Panc1 (cell line): Measurements from ENCODE around the gene PPP3R1. TPM values are rescaled to one million over a fixed set of nuclear protein-coding genes. Genes with fewer than 3 reads are reported as not detected.

Source experiments
- ATAC-seq: fragments of 200-7000 bp; cut with Tn5 transposase; 2 replicates; pipeline ENCODE4 v1.9.1; 2020; ENCODE audit warnings: mild to moderate bottlenecking, moderate library complexity
- BruUV-seq: library from RNA; stranded (reverse); fragments of 400-500 nt; replicated peaks from 2 replicates; lab custom pipeline; 2021; lab: Mats Ljungman, UMichigan
- CTCF ChIA-PET: fragments of 300-600 bp; sonication (Branson Sonifier 250); formaldehyde crosslinking; loops from one replicate; lab custom pipeline; 2022; ENCODE audit warnings: antibody characterized with exemption; lab: Charles Lee
- POLR2A ChIA-PET: fragments of 300-600 bp; sonication (Branson Sonifier 250); formaldehyde crosslinking; loops from one replicate; lab custom pipeline; 2022; ENCODE audit warnings: antibody characterized with exemption; lab: Charles Lee
- DNase-seq: peaks from one replicate; pipeline ENCODE4 v3.0.0-alpha.2; 2010; ENCODE audit warnings: low read depth, low spot score
- H3K27ac ChIP-seq: 2 replicates; pipeline ENCODE4 v1.5.1; 2011; ENCODE audit warnings: mild to moderate bottlenecking, low read length, inconsistent platforms
- H3K27me3 ChIP-seq: fragments of 200-500 bp; sonication (Bioruptor generic); 2 replicates; pipeline ENCODE4 v1.6.0; 2014; ENCODE audit warnings: low read length, inconsistent platforms; ENCODE audit not compliant: control insufficient read depth, insufficient read depth
- H3K36me3 ChIP-seq: fragments of 200-500 bp; sonication (Bioruptor generic); 2 replicates; pipeline ENCODE4 v1.5.1; 2014; ENCODE audit warnings: inconsistent platforms, mild to moderate bottlenecking, low read length, moderate library complexity; ENCODE audit not compliant: control insufficient read depth, insufficient read depth
- H3K4me1 ChIP-seq: 2 replicates; pipeline ENCODE4 v1.5.1; 2011; ENCODE audit warnings: inconsistent platforms, mild to moderate bottlenecking, low read length, moderate library complexity; ENCODE audit not compliant: control insufficient read depth, insufficient read depth
- H3K4me3 ChIP-seq, 2 experiments: 2 replicates each; pipeline ENCODE4 v1.5.1; 2011 to 2012; ENCODE audit warnings: low read depth in 2 of 2, low read length in 2 of 2, mild to moderate bottlenecking in 2 of 2, inconsistent platforms in 1 of 2, moderate library complexity in 1 of 2
- H3K9me3 ChIP-seq: fragments of 200-500 bp; sonication (Bioruptor generic); 2 replicates; pipeline ENCODE4 v1.5.1; 2014; ENCODE audit warnings: low read depth, mild to moderate bottlenecking, inconsistent platforms, low read length, moderate library complexity; ENCODE audit not compliant: control insufficient read depth, insufficient read depth
- POLR2AphosphoS5 ChIP-seq: IDR thresholded peaks from 2 replicates; pipeline ENCODE4 v1.6.1; 2012; ENCODE audit warnings: mild to moderate bottlenecking, low read depth, low read length, moderate library complexity
- REST ChIP-seq, 2 experiments: IDR thresholded peaks; 2 replicates each; pipeline ENCODE4 v1.6.1; 2011 to 2012; ENCODE audit warnings: low read depth in 2 of 2, control low read depth in 1 of 2, low read length in 1 of 2, mild to moderate bottlenecking in 1 of 2, moderate library complexity in 1 of 2; ENCODE audit not compliant: insufficient read depth in 1 of 2
- SIN3A ChIP-seq: IDR thresholded peaks from 2 replicates; pipeline ENCODE4 v1.6.1; 2012; ENCODE audit warnings: low read depth, mild to moderate bottlenecking, low read length, moderate library complexity, borderline replicate concordance; ENCODE audit not compliant: insufficient read depth
- TCF7L2 ChIP-seq: IDR thresholded peaks from 2 replicates; pipeline ENCODE4 v1.6.1; 2011; ENCODE audit warnings: mild to moderate bottlenecking, low read depth, low read length, inconsistent platforms
- in situ Hi-C: cut with HindIII; loops from 2 replicates; pipeline ENCODE4 v1.10.0; 2016; ENCODE audit warnings: low sequenced_read_pairs, low pct_unique_long_range_greater_than_20kb
- intact Hi-C: fragments of 100-400 bp; cut with micrococcal nuclease; formaldehyde crosslinking; loops from one replicate; pipeline ENCODE4 v1.10.0; 2022; ENCODE audit not compliant: unreplicated experiment
- total RNA-seq: library from RNA; stranded (reverse); gene quantifications from one replicate; pipeline ENCODE4 v1.2.1, GENCODE V29; 2021; ENCODE audit not compliant: unreplicated experiment
- TF ChIP-seq, protein P1 (sequence below): fragments of 450-650 bp; IDR thresholded peaks from 2 replicates; pipeline ENCODE4 v1.5.1; 2017; ENCODE audit warnings: mild to moderate bottlenecking

The PPP3R1 gene
- total RNA-seq, 1 experiment from 2014 or later: 77.9 TPM

DNA sequence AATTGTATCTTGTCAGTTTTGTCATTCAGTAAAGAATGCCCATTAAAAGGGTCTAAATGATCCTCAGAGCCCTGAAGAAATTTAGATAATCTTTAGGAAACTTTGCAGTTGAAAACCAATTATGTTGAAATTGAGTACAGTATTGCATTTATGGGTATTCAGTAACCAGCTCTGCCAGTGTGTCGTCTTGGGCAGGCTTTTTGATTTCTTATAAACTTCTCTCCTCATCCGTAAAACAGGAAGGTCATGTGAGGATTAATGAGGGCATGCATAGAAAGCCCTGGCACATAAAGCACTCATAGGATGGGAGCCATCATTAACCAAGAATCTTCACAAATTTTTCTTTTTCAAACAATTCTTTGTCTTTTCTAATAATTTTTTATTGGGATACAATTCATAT is 79.8 kb downstream of the PPP3R1 start:
- Histone ChIP-seq H3K4me3 (no peak overlapping the region), H3K4me1 (no peaks in the 10 kb centered on the region), H3K27me3 (no peaks in the 10 kb centered on the region), H3K36me3 (peaks cover 30% of the 10 kb centered on the region), H3K9me3 (no peaks in the 10 kb centered on the region), H3K27ac (no peak overlapping the region)
- CTCF ChIA-PET: no interaction called here
- in situ Hi-C loops (no loop called here), intact Hi-C loops (no loop called here)
- POLR2A ChIA-PET: no interaction called here
- ATAC-seq: no peak
- no peak for TF ChIP-seq REST (IDR thresholded peaks at IDR 0.05; ENCODE audit: insufficient read depth in 1 of 2, low read depth in 2 of 2, low read length in 1 of 2)
- TF ChIP-seq SIN3A: no peak
- TF ChIP-seq POLR2AphosphoS5: no peak
- TF ChIP-seq, protein P1, sequence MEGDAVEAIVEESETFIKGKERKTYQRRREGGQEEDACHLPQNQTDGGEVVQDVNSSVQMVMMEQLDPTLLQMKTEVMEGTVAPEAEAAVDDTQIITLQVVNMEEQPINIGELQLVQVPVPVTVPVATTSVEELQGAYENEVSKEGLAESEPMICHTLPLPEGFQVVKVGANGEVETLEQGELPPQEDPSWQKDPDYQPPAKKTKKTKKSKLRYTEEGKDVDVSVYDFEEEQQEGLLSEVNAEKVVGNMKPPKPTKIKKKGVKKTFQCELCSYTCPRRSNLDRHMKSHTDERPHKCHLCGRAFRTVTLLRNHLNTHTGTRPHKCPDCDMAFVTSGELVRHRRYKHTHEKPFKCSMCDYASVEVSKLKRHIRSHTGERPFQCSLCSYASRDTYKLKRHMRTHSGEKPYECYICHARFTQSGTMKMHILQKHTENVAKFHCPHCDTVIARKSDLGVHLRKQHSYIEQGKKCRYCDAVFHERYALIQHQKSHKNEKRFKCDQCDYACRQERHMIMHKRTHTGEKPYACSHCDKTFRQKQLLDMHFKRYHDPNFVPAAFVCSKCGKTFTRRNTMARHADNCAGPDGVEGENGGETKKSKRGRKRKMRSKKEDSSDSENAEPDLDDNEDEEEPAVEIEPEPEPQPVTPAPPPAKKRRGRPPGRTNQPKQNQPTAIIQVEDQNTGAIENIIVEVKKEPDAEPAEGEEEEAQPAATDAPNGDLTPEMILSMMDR: no peak
- no peak for TF ChIP-seq TCF7L2
- DNase-seq: no peak
- no TSS peak for BruUV-seq

- no peak for DNase-seq
- in situ Hi-C loops: no loop called here
- Histone ChIP-seq H3K27ac (no peak overlapping the region), H3K36me3 (peaks cover 30% of the 10 kb centered on the region), H3K4me3 (no peak overlapping the region), H3K4me1 (no peaks in the 10 kb centered on the region), H3K27me3 (no peaks in the 10 kb centered on the region), H3K9me3 (no peaks in the 10 kb centered on the region)
- no TSS peak for BruUV-seq
- intact Hi-C loops: no loop called here
- CTCF ChIA-PET: no interaction called here
- ATAC-seq: no peak
- POLR2A ChIA-PET: no interaction called here
- TF ChIP-seq REST (IDR thresholded peaks at IDR 0.05; ENCODE audit: insufficient read depth in 1 of 2, low read depth in 2 of 2, low read length in 1 of 2) (no peak), POLR2AphosphoS5 (no peak), SIN3A (no peak), TCF7L2 (no peak)
- TF ChIP-seq, protein P1: no peak
These were observed 80.6 kb downstream of the PPP3R1 start for GRCh38 chr2:68171684-68172083.
